CD4-positive, alpha-beta T cell treated with Interleukin-6 for 4 hours (primary cell): ENCODE data around the gene ASB4.
"Not testable (repeated sequence)": the region's sequence is repeated elsewhere in the genome, so short reads cannot be mapped to it uniquely, and the experiment has no call there.

ENCODE experiments used
- DNase-seq: peaks from one replicate; pipeline ENCODE4 v3.0.0-alpha.2; 2020; ENCODE audit warnings: mixed read lengths

ASB4 gene

DNA sequence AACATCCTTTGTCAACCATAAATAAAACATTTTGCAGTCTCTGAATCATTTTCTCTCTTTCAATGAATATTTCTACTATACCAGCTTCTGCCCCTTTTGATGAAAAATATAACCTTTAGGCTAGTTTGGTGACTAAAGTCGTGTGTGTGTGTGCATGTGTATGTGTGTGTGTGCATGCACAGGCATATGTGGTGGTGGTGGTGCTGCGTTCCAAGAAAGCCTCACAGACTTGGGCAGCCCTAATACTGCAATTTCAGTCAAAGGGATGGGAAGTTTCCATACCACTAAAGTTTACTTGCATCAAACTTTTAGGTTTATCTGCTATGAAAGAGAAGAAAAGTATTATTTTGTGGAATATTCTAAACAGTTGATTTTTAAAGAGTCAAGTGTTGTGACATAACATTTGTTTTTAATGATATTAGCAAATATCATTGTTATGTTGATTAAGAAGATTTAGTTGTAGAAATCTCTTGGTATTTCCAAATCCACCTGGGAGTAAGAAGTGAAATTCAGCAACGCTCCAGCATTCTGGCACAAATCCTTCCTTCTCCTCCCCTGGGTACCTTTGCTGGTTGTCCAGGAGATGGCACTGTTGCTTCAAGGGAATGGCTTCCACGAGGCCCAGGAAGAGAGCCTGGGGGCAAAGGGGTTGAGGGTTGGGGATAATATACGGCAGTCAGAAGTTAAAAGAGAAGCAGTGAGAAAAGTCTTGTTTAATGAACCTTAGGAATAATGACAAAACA, 41.5 kb downstream of the ASB4 start:
- DNase-seq = no peak

DNA sequence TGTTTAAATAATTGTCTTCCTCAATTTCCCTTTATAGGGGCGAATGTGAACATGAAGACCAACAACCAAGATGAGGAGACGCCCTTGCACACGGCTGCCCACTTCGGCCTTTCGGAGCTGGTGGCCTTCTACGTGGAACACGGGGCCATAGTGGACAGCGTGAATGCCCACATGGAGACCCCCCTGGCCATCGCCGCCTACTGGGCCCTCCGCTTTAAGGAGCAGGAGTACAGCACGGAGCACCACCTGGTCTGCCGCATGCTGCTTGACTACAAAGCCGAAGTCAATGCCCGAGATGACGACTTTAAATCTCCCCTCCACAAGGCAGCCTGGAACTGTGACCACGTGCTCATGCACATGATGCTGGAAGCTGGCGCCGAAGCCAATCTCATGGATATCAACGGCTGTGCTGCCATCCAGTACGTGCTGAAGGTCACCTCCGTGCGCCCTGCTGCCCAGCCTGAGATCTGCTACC, 42.1 kb downstream of the ASB4 start:
- no peak for DNase-seq

DNA sequence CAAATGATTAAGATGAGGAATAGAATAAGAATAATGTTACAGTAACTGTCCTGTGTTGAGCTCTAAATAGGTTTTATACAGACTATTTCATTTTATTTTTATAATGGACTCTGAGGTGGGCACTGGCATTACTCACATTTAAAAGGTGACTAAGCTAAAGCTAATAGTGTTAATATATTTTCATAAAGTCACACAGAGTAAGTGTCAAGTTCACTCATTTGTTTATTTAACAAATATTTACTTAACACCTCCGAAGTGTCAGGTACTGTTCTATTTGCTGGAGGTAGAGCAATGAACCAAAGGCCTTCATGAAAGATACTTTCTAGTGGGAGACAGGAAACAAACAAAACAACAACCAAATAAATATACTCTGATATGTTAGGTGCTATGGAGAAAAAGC, 44.0 kb downstream of the ASB4 start:
- no peak for DNase-seq

GRCh38 chr7:95530881-95531280, 45.1 kb downstream of the ASB4 start:
- no peak for DNase-seq

GRCh38 chr7:95531605-95532219, 46.0 kb downstream of the ASB4 start:
- no peak for DNase-seq

DNA sequence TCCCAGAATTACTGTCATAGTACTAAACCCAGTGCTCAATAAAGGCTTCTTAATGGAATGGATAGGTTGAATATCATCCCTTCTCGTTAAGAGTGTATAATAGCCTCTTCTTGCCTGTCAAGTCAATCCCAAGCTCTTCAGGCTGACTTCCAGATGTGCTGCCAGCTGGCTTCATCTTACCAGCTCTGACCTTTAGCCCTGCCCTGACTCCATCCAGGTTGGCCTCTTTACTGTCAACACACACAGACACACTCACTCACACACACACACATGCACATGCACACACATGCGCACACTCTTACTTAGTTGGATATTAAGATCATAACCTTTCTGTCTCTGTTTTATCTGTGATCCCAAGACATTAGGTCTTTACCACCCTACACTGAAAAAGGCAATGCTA, 49.1 kb downstream of the ASB4 start:
- DNase-seq = no peak

DNA sequence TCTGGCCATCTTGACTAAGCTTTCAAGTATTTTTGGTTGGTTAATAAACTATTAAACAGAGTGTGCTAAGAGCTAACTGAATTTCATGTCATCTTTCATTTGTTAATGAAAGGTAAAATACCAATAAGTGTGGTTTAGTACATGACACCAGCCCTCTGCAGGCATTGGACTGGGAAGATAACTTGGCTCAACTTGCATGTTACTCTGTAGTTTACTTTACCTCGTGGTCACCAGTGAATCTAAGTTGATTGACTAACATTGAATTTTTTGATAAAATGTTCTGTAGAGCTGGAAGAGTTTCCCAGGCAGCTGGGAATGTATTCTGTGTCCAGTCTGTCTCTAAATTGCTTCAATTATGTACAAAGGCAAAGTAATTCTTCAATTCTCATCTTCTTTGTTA, 49.9 kb downstream of the ASB4 start:
- no peak for DNase-seq

- DNase-seq = no peak
Observed at GRCh38 chr7:95536656-95537311, 51.0 kb downstream of the ASB4 start.

- no peak for DNase-seq
Observed at GRCh38 chr7:95537468-95537867, 51.7 kb downstream of the ASB4 start.

GRCh38 chr7:95539426-95539825, 53.7 kb downstream of the ASB4 start:
- no peak for DNase-seq

- DNase-seq = no peak
Observed at GRCh38 chr7:95540366-95540765, 54.6 kb downstream of the ASB4 start.

DNA sequence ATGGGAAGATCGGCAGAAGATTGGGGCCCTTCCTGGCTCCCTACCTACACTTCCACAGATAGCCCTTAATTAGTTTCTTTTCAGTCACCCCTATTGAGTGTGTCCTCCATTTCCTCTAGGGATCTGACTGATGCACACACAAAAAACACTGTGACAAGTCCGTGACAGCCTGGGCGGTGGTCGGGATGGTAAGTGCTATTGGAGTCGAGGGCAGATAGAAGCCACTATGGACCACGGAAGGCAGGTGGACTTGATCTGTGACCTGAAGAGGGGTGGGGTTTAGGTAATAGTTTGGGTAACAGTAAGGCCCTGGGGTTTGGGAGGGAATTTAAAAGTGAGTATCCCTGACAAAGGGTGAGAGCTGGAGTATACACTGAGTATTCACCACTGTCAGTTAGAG, 57.6 kb downstream of the ASB4 start:
- DNase-seq = no peak

GRCh38 chr7:95544171-95544570, 58.4 kb downstream of the ASB4 start:
- DNase-seq = no peak

GRCh38 chr7:95545007-95545615, 59.4 kb downstream of the ASB4 start:
- no peak for DNase-seq

DNA sequence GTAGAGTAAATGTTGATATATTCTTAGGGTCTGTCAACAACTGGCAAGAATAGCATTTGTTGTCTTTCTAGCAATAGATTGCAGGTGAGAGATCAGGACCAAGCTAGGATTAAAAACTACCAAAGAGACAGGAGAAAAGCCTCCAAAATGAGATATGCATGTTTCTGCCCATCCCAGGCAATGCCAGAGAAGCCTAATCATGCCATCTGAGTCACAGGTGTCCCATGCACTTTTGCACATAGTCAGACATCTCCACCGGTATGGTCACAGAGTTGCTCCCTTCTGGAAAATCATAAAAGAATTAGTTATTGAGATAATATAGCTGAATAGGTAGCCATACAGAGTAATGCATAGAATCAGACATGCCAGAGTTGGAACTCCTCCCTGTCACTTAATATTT, 59.9 kb downstream of the ASB4 start:
- no peak for DNase-seq

GRCh38 chr7:95546647-95547046, 60.9 kb downstream of the ASB4 start:
- no peak for DNase-seq

DNA sequence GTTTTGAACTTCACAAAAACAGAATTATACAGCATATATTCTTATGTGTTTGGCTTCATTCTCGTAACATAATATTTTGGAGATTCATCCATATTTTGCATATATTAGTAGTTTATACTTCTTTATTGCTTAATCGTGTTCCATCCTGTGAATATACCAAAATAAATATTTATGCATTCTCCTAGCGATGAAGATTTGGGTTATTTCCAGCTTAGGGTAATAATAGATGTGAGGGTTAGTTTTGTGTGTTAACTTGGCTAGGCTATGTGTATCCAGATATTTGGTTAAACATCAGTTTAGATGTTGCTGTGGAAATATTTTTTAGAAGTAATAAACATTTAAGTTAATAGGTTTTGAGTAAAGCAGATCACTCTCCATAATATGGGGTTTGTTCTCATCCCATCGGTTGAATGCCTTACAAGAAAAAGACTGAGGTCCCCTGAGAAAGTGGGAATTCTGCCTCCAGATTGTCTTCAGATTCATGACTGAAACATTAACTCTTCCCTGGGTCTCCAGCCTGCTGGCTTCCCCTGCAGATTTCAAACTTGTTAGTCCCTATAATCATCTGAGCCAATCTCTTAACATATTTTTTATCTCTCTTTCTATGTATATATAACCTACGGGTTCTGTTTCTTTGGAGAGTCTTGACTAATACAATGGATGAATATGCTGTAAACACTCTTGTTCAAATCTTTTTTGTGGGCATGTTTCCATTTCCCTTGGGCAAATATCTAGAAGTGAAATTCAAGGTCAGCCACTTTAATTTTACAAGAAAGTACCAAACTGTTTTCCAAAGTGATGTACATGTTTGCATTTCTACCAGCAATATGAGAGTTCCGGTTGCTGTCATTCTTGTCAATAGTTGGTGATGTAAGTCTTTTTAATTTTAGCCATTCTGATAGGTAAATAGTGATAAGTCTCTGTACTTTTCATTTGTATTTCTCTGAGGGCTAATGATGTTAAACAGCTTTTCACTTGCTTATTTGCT, 61.9 kb downstream of the ASB4 start:
- no peak for DNase-seq

DNA sequence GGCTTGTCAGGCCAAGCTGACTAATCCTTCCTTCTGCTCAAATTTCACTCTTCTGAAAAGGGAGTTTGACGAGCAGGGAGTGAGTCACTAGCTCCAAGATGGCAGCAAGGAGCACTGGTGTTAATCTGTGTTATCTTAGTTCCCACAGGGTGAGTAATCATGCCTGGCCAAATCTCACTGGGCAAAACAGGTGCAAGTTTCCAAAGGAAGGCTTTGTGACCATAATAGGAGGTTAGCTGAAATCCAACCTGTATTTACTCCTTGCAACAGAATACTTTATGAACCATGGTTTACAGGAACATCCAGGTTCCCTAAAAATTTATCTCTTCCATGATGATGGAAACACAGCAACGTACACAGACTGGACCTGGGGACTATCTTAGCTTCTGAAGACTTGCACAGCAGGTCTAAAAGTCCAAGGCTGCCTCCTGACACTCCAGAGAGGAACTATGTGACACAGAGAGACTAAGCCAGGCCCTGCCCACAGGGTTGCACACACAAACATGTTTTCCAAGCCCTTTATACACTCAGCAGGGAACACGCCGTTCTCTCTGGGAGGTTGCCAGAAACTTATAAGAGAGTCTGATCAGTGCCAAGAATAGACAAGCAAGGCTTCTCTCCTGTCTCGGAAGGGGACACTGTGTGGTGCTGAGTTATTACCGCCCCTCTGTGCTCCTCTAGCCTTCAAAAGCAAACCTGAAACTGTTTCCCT, 64.2 kb downstream of the ASB4 start:
- DNase-seq = no peak

DNA sequence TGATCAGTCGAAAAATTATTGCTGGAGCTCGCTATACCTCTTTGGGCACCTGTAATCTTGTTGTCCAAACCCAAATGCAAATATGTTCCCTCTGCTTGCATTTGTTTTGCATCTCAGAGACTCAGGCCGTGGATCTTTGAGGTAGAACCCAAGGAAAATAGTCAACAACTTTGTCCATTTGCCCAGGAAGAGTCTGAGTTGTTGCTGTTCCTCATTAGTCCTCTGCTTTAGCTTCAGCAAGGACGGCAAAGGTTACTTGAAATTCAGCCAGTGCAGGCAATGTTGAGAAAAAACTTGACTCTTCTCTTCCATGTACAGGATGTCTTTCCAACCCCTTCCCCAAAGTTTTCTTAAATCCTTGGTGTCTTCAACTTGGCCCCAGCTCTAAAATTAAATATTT, 64.8 kb downstream of the ASB4 start:
- no peak for DNase-seq

DNA sequence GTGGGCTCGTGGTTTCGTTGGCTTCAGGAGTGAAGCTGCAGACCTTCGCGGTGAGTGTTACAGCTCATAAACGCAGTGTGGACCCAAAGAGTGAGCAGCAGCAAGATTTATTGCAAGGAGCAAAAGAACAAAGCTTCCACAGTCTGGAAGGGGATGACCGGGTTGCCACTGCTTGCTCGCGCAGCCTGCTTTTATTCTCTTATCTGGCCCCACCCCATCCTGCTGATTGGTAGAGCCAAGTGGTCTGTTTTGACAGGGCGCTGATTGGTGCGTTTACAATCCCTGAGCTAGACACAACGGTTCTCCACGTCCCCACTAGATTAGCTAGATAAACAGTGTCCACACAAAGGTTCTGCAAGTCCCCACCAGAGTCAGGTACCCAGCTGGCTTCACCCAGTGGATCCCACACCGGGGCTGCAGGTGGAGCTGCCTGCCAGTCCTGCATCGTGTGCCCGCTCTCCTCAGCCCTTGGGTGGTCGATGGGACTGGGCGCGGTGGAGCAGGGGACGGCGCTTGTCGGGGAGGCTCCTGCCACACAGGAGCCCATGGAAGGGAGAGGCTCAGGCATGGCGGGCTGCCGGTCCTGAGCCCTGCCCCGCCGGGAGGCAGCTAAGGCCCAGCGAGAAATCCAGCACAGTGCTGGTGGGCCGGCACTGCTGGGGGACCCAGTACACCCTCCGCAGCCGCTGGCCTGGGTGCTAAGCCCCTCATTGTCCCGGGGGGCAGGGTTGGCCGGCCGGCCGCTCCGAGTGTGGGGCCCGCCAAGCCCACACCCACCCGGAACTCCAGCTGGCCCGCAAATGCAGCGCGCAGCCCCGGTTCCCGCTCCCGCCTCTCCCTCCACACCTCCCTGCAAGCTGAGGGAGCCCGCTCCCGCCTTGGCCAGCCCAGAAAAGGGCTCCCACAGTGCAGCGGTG, 66.5 kb downstream of the ASB4 start:
- DNase-seq = not testable (repeated sequence)

DNA sequence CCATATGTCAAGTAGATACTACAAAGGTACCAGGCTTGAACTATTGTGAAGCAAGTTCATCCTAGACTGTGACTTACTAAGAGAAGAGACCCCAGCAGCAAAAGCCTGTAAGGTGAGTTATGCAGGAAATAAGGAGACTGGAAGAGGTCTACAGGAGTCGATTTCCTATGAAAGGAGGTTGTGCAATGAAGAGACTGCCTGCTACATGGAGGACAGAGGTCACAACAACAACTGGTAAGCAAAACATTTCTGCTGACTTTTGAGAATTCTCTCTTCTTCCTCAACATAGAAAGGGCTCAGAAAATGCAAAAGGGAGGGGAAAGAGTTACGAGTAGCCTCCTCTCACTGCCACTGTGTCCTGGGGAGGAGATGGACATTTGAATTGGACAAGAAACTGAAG, 68.2 kb downstream of the ASB4 start:
- no peak for DNase-seq
